ENCODE results near the gene PCDHB8. TPM values are rescaled to one million over a fixed set of nuclear protein-coding genes. Genes with fewer than 3 reads are reported as not detected.
"Not testable (repeated sequence)": the region's sequence is repeated elsewhere in the genome, so short reads cannot be mapped to it uniquely, and the experiment has no call there.

PCDHB8 gene
- total RNA-seq, 4 donors from 2014 or later = 0.44 to 0.63 (median 0.53) TPM

DNA sequence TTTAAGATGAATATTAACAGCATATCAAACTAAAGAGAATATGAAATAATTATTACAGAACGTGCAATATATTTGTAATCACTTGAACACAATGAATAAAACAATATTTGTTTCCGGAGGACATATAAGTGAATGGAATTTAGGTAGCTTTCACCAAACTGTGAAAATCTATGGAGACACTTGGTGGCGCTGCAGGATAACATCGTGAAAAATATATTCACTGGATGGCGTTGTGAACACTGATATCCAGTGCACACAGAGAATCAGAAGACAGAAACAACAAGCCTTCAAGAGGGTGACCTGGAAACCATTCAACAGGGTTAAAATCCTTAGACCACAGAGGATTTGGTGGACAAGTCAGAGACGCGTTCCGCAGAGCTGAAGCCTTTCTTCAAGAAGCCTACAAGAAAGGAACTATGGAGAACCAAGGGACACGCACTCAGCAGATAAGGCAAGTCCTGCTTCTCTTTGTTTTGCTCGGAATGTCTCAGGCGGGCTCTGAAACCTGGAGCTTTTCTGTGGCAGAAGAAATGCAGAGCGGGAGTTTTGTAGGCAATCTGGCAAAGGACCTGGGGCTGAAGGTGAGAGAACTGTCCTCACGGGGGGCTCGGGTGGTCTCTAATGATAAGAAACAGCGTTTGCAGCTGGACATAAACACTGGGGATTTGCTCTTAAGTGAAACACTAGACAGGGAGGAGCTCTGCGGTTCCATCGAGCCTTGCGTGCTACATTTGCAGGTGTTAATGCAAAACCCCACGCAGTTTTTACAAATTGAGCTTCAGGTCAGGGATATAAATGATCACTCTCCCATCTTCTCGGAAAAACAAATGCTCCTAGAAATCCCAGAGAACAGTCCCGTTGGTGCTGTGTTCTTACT is 22.0 kb downstream of the PCDHB8 start, which contains the start of gene PCDHB11:
PCDHB11 (plus strand) TSS at position 269 of the 877 bp plus-strand sequence; CDS start at position 417, 148 bp downstream.
- DNase-seq (ENCODE audit: low spot score) (no peak), ATAC-seq (ENCODE audit: low FRiP score) (no peak)
- no peak for TF ChIP-seq CTCF (IDR thresholded peaks at IDR 0.05)

DNA sequence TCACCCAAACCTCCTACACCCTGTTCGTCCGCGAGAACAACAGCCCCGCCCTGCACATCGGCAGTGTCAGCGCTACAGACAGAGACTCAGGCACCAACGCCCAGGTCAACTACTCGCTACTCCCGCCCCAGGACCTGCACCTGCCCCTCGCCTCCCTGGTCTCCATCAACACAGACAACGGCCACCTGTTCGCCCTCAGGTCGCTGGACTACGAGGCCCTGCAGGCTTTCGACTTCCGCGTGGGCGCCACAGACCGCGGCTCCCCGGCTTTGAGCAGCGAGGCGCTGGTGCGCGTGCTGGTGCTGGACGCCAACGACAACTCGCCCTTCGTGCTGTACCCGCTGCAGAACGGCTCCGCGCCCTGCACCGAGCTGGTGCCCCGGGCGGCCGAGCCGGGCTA is 23.5 kb downstream of the PCDHB8 start:
- ATAC-seq (ENCODE audit: low FRiP score); DNase-seq (ENCODE audit: low spot score): not testable (repeated sequence)

DNA sequence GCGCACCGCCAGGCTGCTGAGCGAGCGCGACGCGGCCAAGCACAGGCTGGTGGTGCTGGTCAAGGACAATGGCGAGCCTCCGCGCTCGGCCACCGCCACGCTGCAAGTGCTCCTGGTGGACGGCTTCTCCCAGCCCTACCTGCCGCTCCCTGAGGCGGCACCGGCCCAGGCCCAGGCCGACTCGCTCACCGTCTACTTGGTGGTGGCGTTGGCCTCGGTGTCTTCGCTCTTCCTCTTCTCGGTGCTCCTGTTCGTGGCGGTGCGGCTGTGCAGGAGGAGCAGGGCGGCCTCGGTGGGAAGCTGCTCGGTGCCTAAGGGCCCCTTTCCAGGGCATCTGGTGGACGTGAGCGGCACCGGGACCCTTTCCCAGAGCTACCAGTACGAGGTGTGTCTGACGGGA is 24.1 kb downstream of the PCDHB8 start:
- not testable (repeated sequence) for DNase-seq (ENCODE audit: low spot score); ATAC-seq (ENCODE audit: low FRiP score)

DNA sequence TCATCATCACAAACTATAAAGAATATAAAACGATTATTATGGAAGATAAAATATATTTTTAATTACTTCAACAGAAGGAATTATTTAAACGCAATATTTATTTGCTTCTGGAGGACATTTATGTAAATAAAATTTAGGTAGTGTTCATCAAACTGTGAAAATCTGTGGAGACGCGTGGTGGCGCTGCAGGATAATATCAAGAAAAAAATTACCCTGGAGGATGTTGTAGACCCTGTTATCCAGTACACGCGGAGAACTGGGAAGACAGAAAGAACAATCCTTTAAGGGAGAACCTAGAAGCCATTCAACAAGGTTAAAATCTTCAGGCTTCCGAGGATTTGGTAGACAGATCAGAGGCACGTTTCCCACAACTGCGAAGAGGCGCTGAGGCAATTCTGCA is 30.9 kb downstream of the PCDHB8 start, which contains the start of gene PCDHB12:
PCDHB12 (plus strand) TSS at position 242 of the 400 bp plus-strand sequence. CDS start 189 bp downstream, outside the sequence.
- ATAC-seq (ENCODE audit: low FRiP score) (no peak), DNase-seq (ENCODE audit: low spot score) (no peak)
- TF ChIP-seq CTCF (IDR thresholded peaks at IDR 0.05) = no peak

GRCh38 chr5:141210281-141210680 is 32.7 kb downstream of the PCDHB8 start:
- not testable (repeated sequence) for ATAC-seq (ENCODE audit: low FRiP score); DNase-seq (ENCODE audit: low spot score)

- ATAC-seq (ENCODE audit: low FRiP score); DNase-seq (ENCODE audit: low spot score): not testable (repeated sequence)
Measured at GRCh38 chr5:141210849-141211248, 33.3 kb downstream of the PCDHB8 start.

DNA sequence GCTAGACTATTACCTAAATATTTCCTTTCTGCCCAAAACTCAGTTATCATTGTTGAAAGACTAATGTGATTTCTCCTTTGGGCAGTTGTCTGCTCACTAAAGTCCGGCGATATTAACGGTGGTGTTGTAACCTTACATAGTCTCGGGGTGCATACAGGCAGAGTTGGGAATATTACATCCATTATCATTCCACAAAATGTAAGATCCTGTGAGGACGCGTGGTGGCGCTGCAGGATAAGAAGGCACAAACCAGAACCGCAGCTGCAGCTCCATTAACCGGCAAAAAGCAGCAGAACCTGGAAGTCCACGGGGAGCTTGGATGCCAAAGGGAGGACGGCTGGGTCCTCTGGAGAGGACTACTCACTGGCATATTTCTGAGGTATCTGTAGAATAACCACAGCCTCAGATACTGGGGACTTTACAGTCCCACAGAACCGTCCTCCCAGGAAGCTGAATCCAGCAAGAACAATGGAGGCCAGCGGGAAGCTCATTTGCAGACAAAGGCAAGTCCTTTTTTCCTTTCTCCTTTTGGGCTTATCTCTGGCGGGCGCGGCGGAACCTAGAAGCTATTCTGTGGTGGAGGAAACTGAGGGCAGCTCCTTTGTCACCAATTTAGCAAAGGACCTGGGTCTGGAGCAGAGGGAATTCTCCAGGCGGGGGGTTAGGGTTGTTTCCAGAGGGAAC is 36.2 kb downstream of the PCDHB8 start, which contains the start of gene PCDHB13:
PCDHB13 (plus strand) TSS at position 264 of the 684 bp plus-strand sequence; CDS start at position 469, 205 bp downstream.
- ATAC-seq (ENCODE audit: low FRiP score); DNase-seq (ENCODE audit: low spot score): not testable (repeated sequence)

DNA sequence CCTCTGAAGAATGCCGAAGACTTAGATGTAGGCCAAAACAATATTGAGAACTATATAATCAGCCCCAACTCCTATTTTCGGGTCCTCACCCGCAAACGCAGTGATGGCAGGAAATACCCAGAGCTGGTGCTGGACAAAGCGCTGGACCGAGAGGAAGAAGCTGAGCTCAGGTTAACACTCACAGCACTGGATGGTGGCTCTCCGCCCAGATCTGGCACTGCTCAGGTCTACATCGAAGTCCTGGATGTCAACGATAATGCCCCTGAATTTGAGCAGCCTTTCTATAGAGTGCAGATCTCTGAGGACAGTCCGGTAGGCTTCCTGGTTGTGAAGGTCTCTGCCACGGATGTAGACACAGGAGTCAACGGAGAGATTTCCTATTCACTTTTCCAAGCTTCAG is 37.0 kb downstream of the PCDHB8 start:
- not testable (repeated sequence) for ATAC-seq (ENCODE audit: low FRiP score); DNase-seq (ENCODE audit: low spot score)

GRCh38 chr5:141215504-141215903 is 37.9 kb downstream of the PCDHB8 start:
- not testable (repeated sequence) for ATAC-seq (ENCODE audit: low FRiP score); DNase-seq (ENCODE audit: low spot score)

GRCh38 chr5:141216035-141216434 is 38.4 kb downstream of the PCDHB8 start:
- ATAC-seq (ENCODE audit: low FRiP score); DNase-seq (ENCODE audit: low spot score): not testable (repeated sequence)

DNA sequence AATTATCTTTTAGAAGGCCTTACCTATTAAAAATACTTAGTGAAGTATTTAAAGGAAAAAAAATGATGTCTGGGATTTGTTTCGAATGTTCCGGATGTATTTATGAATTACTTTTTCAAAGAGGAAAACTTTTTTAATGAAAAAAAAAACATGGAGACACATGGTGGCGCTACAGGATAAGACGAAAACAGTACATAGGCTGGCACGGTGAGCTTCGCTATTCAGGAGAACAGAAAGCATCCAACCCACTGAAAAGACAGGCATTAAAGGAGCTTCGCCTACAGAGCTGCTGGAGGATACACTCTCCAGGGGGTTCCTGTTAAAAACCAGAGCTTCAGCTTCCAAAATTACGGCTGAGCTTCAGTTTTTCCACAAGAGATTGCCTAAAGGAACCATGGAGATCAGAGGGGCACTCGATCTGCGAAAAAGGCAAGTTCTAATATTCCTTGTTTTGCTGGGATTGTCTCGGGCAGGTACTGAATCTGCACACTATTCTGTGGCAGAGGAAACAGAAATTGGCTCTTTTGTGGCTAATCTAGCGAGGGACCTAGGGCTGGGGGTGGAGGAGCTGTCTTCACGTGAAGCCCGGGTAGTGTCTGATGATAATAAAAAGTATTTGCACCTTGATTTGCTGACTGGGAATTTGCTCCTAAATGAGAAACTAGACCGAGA is 45.7 kb downstream of the PCDHB8 start, which contains the start of gene PCDHB14:
PCDHB14 (plus strand) TSS at position 232 of the 672 bp plus-strand sequence; CDS start at position 395, 163 bp downstream.
- TF ChIP-seq CTCF (IDR thresholded peaks at IDR 0.05) = no peak
- ATAC-seq (ENCODE audit: low FRiP score) = no peak
- no peak for DNase-seq (ENCODE audit: low spot score)

GRCh38 chr5:141224844-141225243 is 47.3 kb downstream of the PCDHB8 start:
- DNase-seq (ENCODE audit: low spot score); ATAC-seq (ENCODE audit: low FRiP score): not testable (repeated sequence)

DNA sequence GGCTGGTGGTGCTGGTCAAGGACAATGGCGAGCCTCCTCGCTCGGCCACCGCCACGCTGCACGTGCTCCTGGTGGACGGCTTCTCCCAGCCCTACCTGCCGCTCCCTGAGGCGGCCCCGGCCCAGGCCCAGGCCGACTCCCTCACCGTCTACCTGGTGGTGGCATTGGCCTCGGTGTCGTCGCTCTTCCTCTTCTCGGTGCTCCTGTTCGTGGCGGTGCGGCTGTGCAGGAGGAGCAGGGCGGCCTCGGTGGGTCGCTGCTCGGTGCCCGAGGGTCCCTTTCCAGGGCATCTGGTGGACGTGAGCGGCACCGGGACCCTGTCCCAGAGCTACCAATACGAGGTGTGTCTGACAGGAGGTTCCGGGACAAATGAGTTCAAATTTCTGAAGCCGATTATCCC is 47.8 kb downstream of the PCDHB8 start:
- not testable (repeated sequence) for ATAC-seq (ENCODE audit: low FRiP score)

More for the DNA sequence above, 47.8 kb downstream of the PCDHB8 start:
- not testable (repeated sequence) for DNase-seq (ENCODE audit: low spot score)

Measured in omental fat pad (tissue), 4 donors.